ENCODE measurements around the gene CA12.

Gene CA12

GRCh38 chr15:63330926-63331325 lies 50.7 kb downstream of the CA12 start:
- Histone ChIP-seq H3K27me3 (ENCODE audit: control insufficient read depth, insufficient read depth, low read length) (no peaks in the 10 kb centered on the region), H3K79me2 (no peaks in the 10 kb centered on the region), H2AFZ (peak overlapping the region; percentile 62), H3K36me3 (ENCODE audit: control insufficient read depth, insufficient read depth, low read length) (no peaks in the 10 kb centered on the region), H3K4me3 (ENCODE audit: low read depth, low read length) (no peak overlapping the region), H3K4me1 (no peaks in the 10 kb centered on the region), H3K27ac (no peak overlapping the region), H3K4me2 (ENCODE audit: low read length) (no peak overlapping the region), H3K9me3 (ENCODE audit: control insufficient read depth, low read length) (no peaks in the 10 kb centered on the region), H3K9ac (no peak overlapping the region)
- no peak for TF ChIP-seq CTCF (IDR thresholded peaks at IDR 0.05)

- Histone ChIP-seq H3K27ac (no peak overlapping the region), H3K4me2 (ENCODE audit: low read length) (no peak overlapping the region), H3K4me3 (ENCODE audit: low read depth, low read length) (no peak overlapping the region), H3K79me2 (no peaks in the 10 kb centered on the region), H3K4me1 (no peaks in the 10 kb centered on the region), H3K9ac (no peak overlapping the region), H3K36me3 (ENCODE audit: control insufficient read depth, insufficient read depth, low read length) (no peaks in the 10 kb centered on the region), H3K27me3 (ENCODE audit: control insufficient read depth, insufficient read depth, low read length) (no peaks in the 10 kb centered on the region), H3K9me3 (ENCODE audit: control insufficient read depth, low read length) (no peaks in the 10 kb centered on the region), H2AFZ (no peak overlapping the region)
- TF ChIP-seq CTCF (IDR thresholded peaks at IDR 0.05) = no peak
Measured at GRCh38 chr15:63329567-63330350, 51.9 kb downstream of the CA12 start.

DNA sequence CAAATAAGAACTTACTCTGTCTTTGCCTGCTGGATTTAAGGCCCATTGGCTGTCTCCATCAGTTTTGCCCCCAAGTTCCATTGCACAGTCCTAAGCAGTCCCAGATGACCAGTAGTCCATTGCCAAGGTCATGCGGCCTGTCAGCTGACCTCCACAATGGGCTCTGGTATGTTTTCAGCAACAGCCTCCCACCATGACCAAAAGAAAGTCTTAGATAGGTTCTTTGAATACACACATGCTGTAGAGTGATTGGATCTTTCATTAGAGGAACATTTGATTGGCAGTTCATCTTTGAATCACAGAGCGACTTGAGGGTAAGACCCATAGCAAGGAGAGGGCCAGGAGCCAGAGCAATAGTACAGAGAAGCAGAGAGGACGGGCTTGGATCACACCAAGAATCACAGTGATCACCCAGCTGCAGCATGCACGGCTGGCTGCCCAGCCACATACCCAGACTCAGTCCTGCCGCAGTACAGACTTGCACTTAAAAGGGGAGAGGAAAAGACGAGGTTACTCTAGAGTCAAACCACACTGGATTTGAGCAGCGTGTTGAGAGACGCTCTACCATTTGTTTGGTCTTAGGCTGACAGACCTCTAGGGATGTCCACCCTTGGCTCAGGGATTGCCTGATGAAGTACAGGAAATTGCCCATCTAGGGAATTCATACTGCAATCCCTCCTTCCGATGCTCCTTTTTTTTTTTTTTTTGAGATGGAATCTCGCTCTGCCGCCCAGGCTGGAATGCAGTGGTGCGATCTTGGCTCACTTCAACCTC lies 53.8 kb downstream of the CA12 start:
- H3K4me2 ChIP-seq (ENCODE audit: low read length) = no peak overlapping the region
- H3K27me3 ChIP-seq (ENCODE audit: control insufficient read depth, insufficient read depth, low read length) = no peaks in the 10 kb centered on the region
- H3K9me3 ChIP-seq (ENCODE audit: control insufficient read depth, low read length) = no peaks in the 10 kb centered on the region
- H2AFZ ChIP-seq = no peak overlapping the region
- no peaks in the 10 kb centered on the region for H3K79me2 ChIP-seq
- no peak overlapping the region for H3K9ac ChIP-seq
- no peaks in the 10 kb centered on the region for H3K4me1 ChIP-seq
- H3K4me3 ChIP-seq (ENCODE audit: low read depth, low read length) = no peak overlapping the region
- no peak overlapping the region for H3K27ac ChIP-seq
- no peak for TF ChIP-seq CTCF (IDR thresholded peaks at IDR 0.05)
- H3K36me3 ChIP-seq (ENCODE audit: control insufficient read depth, insufficient read depth, low read length) = no peaks in the 10 kb centered on the region

- no peak for TF ChIP-seq CTCF (IDR thresholded peaks at IDR 0.05)
- no peak overlapping the region for H3K9ac ChIP-seq
- no peaks in the 10 kb centered on the region for H3K79me2 ChIP-seq
- no peaks in the 10 kb centered on the region for H3K4me1 ChIP-seq
- no peak overlapping the region for H3K4me3 ChIP-seq (ENCODE audit: low read depth, low read length)
- H3K27me3 ChIP-seq (ENCODE audit: control insufficient read depth, insufficient read depth, low read length) = no peaks in the 10 kb centered on the region
- no peaks in the 10 kb centered on the region for H3K36me3 ChIP-seq (ENCODE audit: control insufficient read depth, insufficient read depth, low read length)
- no peak overlapping the region for H2AFZ ChIP-seq
- H3K9me3 ChIP-seq (ENCODE audit: control insufficient read depth, low read length) = no peaks in the 10 kb centered on the region
- H3K4me2 ChIP-seq (ENCODE audit: low read length) = no peak overlapping the region
- no peak overlapping the region for H3K27ac ChIP-seq
Measured at GRCh38 chr15:63324770-63325169, 56.9 kb downstream of the CA12 start.
